Activated CD4-positive, CD25-positive, alpha-beta regulatory T cell treated with anti-CD3 and anti-CD28 coated beads, Interleukin-2, amount 50 U/mL, for 16 hours (primary cell): Measurements from ENCODE around the gene TPPP2.
"Not testable (repeated sequence)": the region's sequence is repeated elsewhere in the genome, so short reads cannot be mapped to it uniquely, and the experiment has no call there.

Source experiments
- DNase-seq: peaks from one replicate; pipeline ENCODE4 v3.0.0-alpha.2; 2020; ENCODE audit warnings: low read depth, low spot score

Gene TPPP2

DNA sequence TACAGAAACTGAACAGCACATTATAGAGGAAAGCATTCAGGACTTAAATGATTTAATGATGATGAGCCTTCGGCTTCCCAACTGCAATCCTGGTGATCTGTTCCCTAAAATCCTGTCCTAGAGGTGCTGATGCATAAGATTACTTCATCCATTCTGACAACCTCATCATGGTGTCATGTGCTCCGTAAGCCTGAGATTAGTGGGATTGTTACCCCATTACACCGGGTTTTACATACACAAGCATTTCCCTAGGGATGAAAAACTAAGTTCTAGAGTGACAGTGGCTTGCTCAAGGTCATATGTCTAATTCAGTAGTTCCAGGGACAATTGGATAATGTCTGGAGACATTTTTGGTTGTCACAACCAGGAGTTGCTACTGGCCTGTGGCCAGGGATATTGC, 7.1 kb downstream of the TPPP2 start:
- no peak for DNase-seq

DNA sequence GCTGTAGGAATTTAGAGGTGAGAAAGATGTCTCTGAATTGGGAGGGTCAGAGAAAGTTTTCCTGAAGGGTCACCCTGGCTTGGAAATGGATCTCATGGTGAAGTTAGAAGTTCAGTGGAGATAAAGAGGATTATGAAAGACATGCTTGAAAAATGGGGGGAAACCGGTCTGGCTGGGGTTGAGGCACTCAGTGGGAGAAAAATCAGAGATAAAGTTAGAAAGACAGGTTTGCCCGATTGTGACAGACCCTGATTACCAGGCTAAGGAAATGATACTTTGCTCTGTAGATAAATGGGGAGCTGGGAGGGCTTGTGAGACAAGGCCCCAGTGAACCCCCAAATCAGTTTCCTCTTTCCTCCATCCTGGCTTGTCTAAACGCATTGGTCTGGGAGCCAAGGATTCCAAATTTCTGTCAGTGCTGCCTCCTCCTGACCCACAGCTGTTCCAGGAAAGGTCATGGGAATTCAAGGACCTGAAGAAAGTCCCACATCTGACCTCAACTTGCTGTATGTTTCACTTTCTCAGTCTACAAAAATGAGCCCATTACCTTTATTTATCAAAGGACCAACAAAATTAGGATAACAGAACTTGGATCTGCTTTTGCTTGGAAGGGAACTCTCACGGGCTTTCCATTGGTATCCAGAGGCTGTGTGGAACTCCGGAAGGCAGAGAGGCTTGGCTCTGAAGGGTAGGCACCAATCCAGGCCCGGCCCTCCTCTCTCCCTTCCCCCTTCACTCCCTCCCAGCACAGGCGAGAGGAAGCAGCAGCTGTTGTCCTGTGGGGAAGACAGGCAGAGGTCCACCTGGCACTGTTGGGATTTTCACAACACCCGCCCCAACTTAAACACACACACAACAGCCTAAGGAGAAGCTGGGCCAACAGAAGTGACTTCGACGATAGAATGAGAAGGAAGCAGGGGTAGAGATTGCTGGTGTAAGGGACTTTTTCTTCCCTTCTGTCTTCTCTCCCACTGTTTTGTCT, 8.7 kb downstream of the TPPP2 start:
- no peak for DNase-seq

DNA sequence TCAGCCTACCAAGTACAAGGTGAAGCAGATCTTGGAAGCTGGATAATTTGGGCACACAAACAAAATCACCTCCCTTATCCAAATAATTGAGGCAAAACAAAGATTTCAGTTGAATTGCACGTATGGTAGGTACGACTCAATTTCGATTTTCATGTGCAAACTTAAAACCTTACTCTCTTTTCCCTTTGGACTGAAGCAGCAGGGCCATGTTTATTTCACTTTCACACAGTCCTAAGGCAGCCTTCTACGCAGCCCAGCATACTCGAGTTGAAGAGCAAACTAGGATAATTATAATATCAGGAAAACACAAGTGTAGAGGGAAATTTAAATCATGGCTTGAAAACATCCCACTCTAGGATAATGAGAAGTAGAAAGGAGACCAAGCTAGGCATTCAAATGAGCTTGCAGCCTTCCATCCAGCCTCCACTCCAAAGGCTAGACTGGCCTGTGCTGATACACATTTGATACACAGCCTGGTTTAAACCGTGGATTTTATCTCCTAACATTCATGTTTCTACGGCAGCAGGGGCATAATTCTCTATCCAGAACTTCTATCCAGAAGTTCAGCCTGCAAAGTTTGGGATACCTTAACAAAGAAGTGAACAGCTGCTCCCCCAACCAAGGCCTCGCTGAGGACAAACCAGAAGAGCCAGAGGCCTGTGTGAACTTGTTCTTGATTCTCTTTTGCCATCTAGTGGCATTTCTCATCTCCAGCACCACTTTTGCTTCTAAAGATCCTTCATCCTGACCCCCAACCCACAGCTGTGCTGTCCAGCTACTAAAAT, 9.8 kb downstream of the TPPP2 start:
- DNase-seq, result no peak

DNA sequence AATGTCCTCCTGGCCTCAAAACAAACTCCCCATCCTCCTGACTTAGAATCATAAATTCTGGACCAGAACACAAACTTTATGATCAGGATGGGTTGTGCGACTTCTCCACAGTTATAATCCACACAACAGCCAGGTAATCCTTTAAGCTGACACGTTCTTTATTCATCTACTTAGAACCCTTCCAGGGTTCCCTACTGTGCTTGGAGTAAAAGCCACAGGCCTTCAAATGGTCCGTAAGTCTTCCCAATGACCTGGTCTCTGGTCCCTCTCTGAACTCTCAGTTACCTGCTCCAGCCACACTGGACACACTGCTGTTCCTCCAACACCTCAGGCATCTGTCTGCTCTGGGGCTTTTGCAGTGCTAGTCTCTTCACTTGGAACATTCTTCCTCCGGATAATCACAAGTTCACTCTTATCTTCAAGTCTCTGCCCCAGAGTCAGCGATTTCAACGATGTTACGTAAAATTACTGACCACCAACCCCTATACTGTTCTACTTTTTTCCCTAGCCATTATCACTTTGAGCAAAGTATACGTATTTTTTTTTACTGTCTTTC, 10.4 kb downstream of the TPPP2 start:
- DNase-seq, result no peak

DNA sequence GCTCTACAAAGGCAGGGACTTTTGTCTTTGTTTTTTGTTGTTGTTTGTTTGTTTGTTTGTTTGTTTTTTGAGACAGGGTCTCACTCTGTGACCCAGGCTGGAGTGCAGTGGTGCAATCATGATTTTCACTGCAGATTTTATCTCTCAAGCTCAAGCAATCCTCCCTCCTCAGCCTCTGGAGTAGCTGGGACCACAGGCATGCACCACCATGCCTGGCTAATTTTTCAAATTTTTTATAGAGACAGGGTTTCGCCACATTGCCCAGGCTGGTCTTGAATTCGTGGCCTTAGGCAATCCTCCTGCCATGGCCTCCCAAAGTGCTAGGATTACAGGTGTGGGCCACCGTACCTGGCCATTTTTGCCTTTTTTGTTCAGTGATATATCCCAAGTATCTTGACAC, 10.9 kb downstream of the TPPP2 start:
- not testable (repeated sequence) for DNase-seq

DNA sequence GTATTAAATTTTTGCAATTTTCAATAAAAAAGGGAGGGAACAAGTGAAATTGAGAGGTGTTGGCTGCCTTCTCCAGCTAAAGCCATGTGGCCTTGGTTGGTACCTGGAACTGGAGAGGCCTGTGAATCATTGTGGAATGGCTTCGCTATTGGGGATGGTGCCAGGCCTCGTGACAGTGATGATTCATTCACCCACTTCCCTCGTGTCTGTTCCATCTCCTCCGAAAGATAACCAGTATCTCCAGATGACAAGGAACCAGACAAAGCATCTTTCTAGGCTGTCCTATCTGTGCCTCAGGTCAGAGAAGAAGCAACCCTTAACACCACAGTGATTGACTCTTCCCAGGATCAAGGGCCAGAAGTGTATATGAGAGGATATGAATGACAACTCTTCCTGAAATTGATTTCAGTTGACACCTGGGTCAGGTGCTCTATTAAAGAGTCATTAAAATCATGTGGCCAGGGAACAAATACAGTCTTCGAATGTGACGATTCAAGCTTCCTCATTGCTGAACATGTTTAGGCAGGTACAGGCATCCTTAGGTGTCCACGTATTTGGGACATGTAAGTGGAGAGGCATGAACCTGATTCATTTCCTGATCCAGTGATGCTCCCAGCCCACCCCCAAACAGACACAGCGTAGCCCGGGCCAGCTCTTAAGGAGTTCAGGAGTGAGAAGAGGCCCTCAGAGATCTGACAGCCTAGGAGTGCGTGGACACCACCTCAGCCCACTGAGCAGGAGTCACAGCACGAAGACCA, 11.8 kb downstream of the TPPP2 start, which contains the start of gene RNASE7:
Gene RNASE7, plus strand, starts transcription at position 687 of the 758 bp plus-strand sequence. CDS start 631 bp downstream, outside the sequence.
- no peak for DNase-seq

DNA sequence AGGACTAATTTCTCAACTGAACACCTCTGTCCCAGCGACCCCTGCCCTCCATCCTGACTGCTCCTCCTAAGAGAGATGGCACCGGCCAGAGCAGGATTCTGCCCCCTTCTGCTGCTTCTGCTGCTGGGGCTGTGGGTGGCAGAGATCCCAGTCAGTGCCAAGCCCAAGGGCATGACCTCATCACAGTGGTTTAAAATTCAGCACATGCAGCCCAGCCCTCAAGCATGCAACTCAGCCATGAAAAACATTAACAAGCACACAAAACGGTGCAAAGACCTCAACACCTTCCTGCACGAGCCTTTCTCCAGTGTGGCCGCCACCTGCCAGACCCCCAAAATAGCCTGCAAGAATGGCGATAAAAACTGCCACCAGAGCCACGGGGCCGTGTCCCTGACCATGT, 12.9 kb downstream of the TPPP2 start:
- DNase-seq, result no peak

DNA sequence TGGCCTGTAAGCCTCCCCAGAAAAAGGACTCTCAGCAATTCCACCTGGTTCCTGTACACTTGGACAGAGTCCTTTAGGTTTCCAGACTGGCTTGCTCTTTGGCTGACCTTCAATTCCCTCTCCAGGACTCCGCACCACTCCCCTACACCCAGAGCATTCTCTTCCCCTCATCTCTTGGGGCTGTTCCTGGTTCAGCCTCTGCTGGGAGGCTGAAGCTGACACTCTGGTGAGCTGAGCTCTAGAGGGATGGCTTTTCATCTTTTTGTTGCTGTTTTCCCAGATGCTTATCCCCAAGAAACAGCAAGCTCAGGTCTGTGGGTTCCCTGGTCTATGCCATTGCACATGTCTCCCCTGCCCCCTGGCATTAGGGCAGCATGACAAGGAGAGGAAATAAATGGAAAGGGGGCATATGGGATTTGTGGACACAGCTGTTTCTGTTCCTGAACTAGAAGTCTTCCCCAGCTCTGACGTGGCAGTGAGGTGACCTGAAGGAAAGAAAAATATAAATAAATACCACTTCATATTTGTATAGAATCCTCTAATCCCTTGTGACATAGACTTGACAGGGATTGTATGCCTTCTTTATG, 13.5 kb downstream of the TPPP2 start:
- DNase-seq, result no peak

DNA sequence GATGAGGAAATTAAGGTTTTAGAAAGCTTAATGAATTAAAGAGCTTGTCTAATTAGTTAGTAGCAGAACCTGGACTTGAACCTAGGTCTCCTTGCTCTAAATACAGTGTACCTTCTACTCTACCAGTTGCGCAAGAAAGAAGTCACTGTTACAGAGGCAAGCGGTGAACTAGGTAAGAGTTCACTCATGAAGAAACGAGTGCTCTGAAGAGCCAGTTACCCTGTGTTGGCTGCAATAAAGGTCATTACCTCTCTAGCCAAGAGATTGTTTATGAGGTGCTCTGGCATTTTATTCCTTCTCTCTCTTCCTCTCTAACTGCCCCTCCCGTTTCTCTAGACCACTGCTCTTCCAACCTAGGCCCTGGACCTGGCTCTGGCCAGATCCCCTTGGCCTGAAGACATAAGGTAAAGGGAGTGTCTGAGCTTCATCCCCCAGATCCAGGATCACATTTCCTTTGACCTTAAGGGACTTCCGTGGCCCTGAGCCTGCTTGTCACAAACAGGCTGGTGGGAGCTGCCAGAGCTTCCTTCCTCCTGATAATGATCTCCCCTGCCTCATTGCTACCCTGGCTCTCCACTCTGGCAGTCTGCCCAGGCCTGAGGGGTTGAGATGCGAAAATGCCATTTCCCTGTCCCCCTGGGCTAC, 14.1 kb downstream of the TPPP2 start:
- no peak for DNase-seq

DNA sequence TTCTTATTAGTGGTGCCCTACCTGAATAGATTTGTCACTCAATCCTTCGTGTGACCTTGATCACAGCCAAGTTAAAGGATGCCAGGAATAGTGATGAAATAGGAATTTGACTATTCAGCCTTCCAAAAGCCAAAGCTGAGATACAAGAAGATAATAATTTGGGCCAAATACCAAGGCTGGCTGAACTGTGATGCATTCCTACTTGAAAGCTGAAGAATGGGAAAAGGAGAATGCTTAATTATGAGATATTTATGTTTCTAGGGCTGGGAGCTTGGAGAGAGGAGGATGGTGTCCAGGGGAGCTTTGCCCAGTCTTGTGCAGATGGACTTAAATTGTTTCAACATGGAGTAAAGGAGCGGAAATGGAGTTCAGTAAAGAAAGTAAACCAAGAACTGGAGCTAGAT, 17.4 kb downstream of the TPPP2 start:
- no peak for DNase-seq

DNA sequence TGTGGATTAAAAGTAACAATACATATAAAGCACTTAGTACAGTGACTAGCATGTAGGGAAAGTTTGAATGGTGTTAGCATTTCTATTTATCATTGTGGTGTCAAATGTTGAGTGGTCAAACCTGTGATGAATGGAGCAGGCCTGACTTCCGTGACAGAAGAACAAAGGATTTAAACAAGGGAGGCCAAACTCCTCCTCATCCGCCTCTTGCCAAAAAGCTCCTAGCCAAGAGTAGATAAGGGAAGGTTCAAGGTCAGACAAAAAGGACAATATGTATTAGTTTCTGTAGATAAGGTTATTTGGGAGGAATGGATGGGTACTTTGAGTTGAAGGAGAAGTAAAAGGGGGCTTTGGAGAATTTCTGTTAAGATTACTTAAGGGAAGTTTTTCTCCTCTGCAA, 18.6 kb downstream of the TPPP2 start:
- no peak for DNase-seq

DNA sequence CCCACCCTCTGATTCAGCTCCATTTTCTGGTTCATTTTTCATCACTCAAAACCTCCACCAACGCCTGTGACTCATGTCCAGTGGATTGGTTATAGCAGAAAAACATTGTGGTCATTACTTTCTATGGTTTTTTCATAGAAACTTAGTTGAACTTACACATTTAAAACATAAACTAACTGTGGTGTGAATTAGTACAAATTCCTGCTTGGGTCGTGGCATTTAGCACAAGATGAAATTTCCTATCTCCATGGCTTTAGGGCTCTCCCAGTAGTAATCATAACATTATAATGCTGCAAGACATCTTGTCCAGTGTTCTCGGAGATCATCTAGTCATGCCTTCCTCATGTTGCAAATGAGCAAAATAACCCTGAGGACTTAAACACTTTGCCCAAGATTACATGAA, 19.3 kb downstream of the TPPP2 start:
- no peak for DNase-seq

DNA sequence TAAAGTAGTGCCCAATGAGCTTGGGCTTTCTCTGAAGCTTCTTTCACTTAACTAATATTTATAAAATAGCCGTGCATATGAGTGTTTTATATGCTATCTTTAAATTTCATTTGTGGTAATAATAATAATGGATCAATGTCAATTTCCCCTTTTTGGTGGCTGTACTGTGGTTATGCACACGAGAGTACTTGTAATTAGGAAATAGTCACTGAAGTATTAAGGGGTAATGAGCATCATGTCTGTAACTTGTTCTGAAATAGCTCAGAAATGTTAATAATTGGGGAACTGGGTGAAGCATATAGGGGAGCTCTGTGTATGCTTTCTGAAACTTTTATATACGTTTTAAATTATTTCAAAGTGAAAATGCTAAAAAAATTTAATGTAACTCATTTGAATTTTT, 20.6 kb downstream of the TPPP2 start:
- DNase-seq, result no peak

DNA sequence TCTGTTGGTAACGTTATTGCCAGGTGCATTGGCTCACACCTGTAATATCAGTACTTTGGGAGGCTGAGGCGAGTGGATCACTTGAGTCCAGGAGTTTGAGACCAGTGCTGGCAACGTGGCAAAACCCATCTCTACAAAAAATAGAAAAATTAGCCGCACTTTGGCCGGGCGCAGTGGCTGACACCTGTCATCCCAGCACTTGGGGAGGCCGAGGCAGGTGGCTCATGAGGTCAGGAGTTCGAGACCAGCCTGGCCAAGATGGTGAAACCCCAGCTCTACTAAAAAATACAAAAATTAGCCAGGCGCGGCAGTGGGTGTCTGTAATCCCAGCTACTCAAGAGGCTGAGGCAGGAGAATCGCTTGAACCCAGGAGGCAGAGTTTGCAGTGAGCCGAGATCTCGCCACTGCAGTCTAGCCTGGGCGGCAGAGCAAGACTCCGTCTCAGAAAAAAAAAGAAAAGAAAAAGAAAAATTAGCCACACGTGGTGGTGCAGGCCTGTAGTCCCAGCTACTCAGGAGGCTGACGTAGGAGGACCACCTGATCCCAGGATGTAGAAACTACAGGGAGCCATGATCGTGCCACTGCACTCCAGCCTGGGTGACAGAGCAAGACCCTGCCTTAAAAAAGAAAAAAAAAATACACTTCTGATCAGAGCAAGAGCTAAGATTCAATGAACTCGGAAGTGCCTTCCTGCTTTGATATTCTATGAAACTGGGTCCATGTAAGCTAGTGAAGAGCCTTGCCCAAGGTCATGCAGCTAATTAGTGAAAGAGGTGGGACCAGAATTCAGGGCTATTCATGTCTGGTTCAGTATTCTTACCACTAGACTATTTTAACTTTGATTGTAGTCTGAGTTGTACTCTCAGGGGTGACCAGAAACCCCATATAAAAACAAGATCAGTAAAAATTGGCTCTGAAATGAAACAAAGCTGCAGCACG, 23.4 kb downstream of the TPPP2 start:
- DNase-seq, result no peak

DNA sequence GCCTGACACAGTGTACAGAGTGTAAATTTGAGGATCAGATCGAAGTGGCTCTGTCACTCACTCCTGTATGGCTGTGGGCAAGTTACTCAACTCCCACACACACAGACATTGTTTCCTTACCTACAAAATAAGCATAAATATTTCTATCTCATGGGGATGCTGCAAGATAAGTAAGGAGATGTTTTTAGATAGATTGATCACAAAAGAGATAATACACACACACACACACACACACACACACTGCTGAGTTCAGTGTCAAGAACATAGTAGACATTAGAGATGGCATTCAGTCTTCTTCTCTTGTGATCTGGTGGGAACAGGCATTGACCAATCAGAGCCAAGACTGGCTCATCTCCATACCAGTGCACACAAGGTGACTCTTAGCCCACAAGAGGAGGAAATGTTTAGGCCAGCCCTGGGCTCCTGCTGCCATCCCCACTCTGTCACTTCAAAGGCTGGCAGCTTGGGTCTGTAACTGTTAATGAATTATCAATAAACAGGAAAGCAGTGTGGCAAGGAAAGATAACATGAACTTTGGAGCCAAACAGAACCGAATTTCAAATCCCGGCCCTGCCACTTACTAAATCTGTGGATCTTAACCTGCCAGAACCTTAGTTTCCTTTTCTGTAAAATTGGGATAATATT, 24.2 kb downstream of the TPPP2 start:
- no peak for DNase-seq

DNA sequence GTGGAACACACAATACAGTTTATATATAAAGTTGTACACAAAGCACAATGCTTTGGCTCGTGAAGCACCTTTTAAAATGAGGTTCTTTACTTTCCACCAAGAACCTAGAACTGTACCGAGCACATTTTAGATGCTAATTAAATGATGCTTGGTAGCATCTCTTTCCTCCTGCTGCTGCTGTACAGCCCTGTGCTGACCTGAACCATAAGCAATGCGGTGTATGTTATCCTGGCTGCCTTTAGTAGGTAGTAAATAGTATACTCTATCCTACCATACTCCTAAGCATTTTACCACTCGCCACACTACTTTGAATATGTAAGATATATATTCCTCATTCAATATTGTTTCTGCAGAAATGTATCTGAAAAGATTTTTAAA, 24.7 kb downstream of the TPPP2 start:
- DNase-seq, result no peak

DNA sequence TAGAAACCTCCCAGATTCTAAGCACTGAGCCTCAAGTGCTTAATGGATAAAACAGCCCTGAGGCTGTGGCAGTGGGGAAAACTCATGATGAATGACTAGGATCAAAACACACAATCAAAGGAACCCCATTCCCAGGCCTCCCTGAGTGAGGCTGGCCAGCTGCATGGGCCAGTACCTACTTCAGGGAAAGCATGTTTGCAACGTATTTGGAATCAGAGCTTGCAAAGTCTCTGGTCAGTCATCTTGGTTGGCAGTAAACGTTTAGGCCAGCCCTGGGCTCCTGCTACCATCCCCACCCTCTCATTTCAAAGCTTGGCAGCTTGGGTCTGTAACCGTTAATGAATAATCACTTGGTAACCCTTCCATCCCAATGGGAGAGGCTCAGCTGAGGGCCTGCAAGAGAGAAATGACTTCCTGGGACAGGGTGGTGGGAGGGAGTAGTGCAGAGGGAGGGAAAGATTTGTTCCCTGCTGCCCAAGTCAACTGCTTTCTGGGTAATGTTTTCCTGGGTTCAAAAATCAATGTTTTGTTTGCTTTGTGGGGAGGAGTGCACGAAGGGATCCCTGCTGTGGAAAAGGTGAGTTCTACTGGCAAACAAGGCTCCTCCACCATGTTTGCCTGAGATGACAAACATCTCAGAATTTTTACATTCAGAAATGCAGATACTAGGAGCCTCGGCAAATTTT, 25.6 kb downstream of the TPPP2 start:
- DNase-seq, result no peak

DNA sequence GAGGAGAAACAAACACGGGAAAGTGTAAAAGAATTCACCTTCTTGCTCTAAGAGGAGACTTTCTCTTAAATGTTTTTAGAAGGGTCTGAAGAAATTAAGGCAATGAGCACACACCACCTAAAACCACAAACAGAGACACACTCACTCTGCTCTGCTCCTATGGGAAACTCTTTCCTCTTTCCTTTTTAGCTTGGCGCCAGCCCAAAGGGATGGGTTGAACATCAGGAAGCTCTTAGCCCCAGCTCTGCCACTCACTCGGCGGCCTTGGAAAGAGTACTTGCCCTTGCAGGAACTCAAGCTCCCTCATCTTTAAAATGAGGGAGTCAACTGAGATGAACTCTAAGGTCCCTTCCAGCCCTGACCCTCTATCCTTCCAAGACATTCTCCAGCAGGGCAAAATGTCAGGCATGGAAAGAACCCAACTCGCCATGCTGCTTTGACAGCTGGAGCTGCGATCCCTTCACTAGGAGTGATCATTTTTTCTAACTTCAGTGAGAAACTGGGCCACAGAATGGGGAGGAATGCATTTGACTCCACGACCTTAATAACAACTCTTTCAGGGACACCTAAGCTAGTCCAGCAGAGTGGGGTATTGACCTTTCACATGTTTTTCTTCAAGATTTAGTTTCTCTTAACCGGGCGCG, 26.6 kb downstream of the TPPP2 start:
- no peak for DNase-seq
